H9 (cell line): ENCODE data around the gene BIRC6. TPM values are rescaled to one million over a fixed set of nuclear protein-coding genes. Genes with fewer than 3 reads are reported as not detected.

Source experiments
- DNase-seq: peaks from one replicate; pipeline ENCODE4 v3.0.0-alpha.2; 2017
- H2AFZ ChIP-seq: one replicate; pipeline ENCODE4 v1.6.1; 2013; ENCODE audit warnings: mild to moderate bottlenecking, low read length, control low read depth, moderate library complexity
- H2AK5ac ChIP-seq: 2 replicates; pipeline ENCODE4 v1.6.1; 2013; ENCODE audit warnings: low read length, control low read depth, mixed read lengths; ENCODE audit not compliant: insufficient read length
- H2BK120ac ChIP-seq: one replicate; pipeline ENCODE4 v1.6.1; 2013; ENCODE audit warnings: low read depth, mild to moderate bottlenecking, low read length, control low read depth, inconsistent platforms; ENCODE audit not compliant: poor library complexity, severe bottlenecking
- H2BK12ac ChIP-seq: 2 replicates; pipeline ENCODE4 v1.6.1; 2013; ENCODE audit warnings: low read length, control low read depth, mixed read lengths, low read depth; ENCODE audit not compliant: insufficient read length
- H2BK15ac ChIP-seq: 2 replicates; pipeline ENCODE4 v1.6.1; 2013; ENCODE audit warnings: low read depth, low read length, control low read depth
- H2BK20ac ChIP-seq: one replicate; pipeline ENCODE4 v1.6.1; 2013; ENCODE audit warnings: low read depth, mild to moderate bottlenecking, low read length, control low read depth, inconsistent platforms; ENCODE audit not compliant: poor library complexity, severe bottlenecking
- H2BK5ac ChIP-seq: 2 replicates; pipeline ENCODE4 v1.6.1; 2013; ENCODE audit warnings: low read length, control low read depth, mixed read lengths; ENCODE audit not compliant: insufficient read length
- H3K14ac ChIP-seq: 2 replicates; pipeline ENCODE4 v1.6.1; 2013; ENCODE audit warnings: low read length, control low read depth; ENCODE audit not compliant: insufficient read depth
- H3K18ac ChIP-seq: 2 replicates; pipeline ENCODE4 v1.6.1; 2013; ENCODE audit warnings: low read depth, mild to moderate bottlenecking, mixed read lengths, low read length, control low read depth; ENCODE audit not compliant: insufficient read length
- H3K23ac ChIP-seq: 2 replicates; pipeline ENCODE4 v1.6.1; 2013; ENCODE audit warnings: low read length, control low read depth, mixed read lengths, low read depth; ENCODE audit not compliant: insufficient read length
- H3K23me2 ChIP-seq: 2 replicates; pipeline ENCODE4 v1.6.1; 2013; ENCODE audit warnings: low read depth, mild to moderate bottlenecking, mixed read lengths, low read length, control low read depth; ENCODE audit not compliant: insufficient read length, poor library complexity, severe bottlenecking
- H3K27ac ChIP-seq: 2 replicates; pipeline ENCODE4 v1.5.1; 2013; ENCODE audit warnings: low read length, control low read depth, mixed read lengths, low read depth; ENCODE audit not compliant: insufficient read length
- H3K27me3 ChIP-seq: 2 replicates; pipeline ENCODE4 v1.6.1; 2013; ENCODE audit warnings: low read length, control low read depth, inconsistent platforms; ENCODE audit not compliant: insufficient read depth
- H3K4ac ChIP-seq: 2 replicates; pipeline ENCODE4 v1.6.1; 2013; ENCODE audit warnings: low read depth, mild to moderate bottlenecking, control low read depth, inconsistent platforms, low read length, moderate library complexity
- H3K4me1 ChIP-seq: 2 replicates; pipeline ENCODE4 v1.6.1; 2013; ENCODE audit warnings: low read length, control low read depth, inconsistent platforms; ENCODE audit not compliant: insufficient read depth
- H3K4me2 ChIP-seq: 2 replicates; pipeline ENCODE4 v1.6.1; 2013; ENCODE audit warnings: low read length, control low read depth, mixed read lengths; ENCODE audit not compliant: insufficient read length, insufficient read depth
- H3K56ac ChIP-seq: 2 replicates; pipeline ENCODE4 v1.6.1; 2013; ENCODE audit warnings: low read depth, mild to moderate bottlenecking, mixed read lengths, low read length, control low read depth; ENCODE audit not compliant: insufficient read length
- H3K79me1 ChIP-seq: 2 replicates; pipeline ENCODE4 v1.6.1; 2013; ENCODE audit warnings: low read depth, mild to moderate bottlenecking, moderate library complexity, low read length, control low read depth, inconsistent platforms; ENCODE audit not compliant: insufficient read depth, poor library complexity, severe bottlenecking
- H3K79me2 ChIP-seq: 2 replicates; pipeline ENCODE4 v1.6.1; 2013; ENCODE audit warnings: low read length, control low read depth, inconsistent platforms; ENCODE audit not compliant: insufficient read depth
- H3K9ac ChIP-seq: 2 replicates; pipeline ENCODE4 v1.6.1; 2013; ENCODE audit warnings: low read length, control low read depth, mixed read lengths; ENCODE audit not compliant: insufficient read length; ENCODE audit errors: extremely low read depth
- H3K9me3 ChIP-seq: one replicate; pipeline ENCODE4 v1.6.1; 2013; ENCODE audit warnings: low read depth, low read length, inconsistent platforms; ENCODE audit not compliant: control insufficient read depth
- H3T11ph ChIP-seq: one replicate; pipeline ENCODE4 v1.6.1; 2013; ENCODE audit warnings: mild to moderate bottlenecking, low read length, control low read depth, inconsistent platforms
- H4K20me1 ChIP-seq: one replicate; pipeline ENCODE4 v1.6.1; 2013; ENCODE audit not compliant: control insufficient read depth, insufficient read length, insufficient read depth
- H4K5ac ChIP-seq: 2 replicates; pipeline ENCODE4 v1.6.1; 2013; ENCODE audit warnings: low read depth, mild to moderate bottlenecking, mixed read lengths, low read length, control low read depth; ENCODE audit not compliant: insufficient read length
- H4K8ac ChIP-seq: replicated peaks from 2 replicates; pipeline ENCODE4 v1.6.1; 2013; ENCODE audit warnings: low read length, control low read depth, mixed read lengths, low read depth; ENCODE audit not compliant: insufficient read length
- H4K91ac ChIP-seq: 2 replicates; pipeline ENCODE4 v1.6.1; 2013; ENCODE audit warnings: low read depth, mild to moderate bottlenecking, moderate library complexity, mixed read lengths, low read length, control low read depth; ENCODE audit not compliant: insufficient read length
- H3K27ac Mint-ChIP-seq, 3 experiments: 2 replicates in 2 of 3; 3 replicates in 1 of 3; pipeline ENCODE4 v1.8.0; 2020 to 2021; ENCODE audit warnings: mixed read lengths in 3 of 3, mild to moderate bottlenecking in 1 of 3, moderate library complexity in 1 of 3
- H3K27me3 Mint-ChIP-seq: 2 replicates; pipeline ENCODE4 v1.8.0; 2021; ENCODE audit warnings: low read depth, mild to moderate bottlenecking, moderate library complexity, mixed read lengths
- H3K36me3 Mint-ChIP-seq, 3 experiments: 2 replicates in 2 of 3; 3 replicates in 1 of 3; pipeline ENCODE4 v1.8.0; 2020 to 2021; ENCODE audit warnings: low read depth in 3 of 3, mixed read lengths in 3 of 3; ENCODE audit not compliant: insufficient read depth in 1 of 3
- H3K4me1 Mint-ChIP-seq, 2 experiments: 2 replicates each; pipeline ENCODE4 v1.8.0; 2020; ENCODE audit warnings: mixed read lengths in 2 of 2
- H3K4me3 Mint-ChIP-seq, 2 experiments: 2 replicates in 1 of 2; 3 replicates in 1 of 2; pipeline ENCODE4 v1.8.0; 2020 to 2021; ENCODE audit warnings: mild to moderate bottlenecking in 2 of 2, mixed read lengths in 2 of 2, moderate library complexity in 1 of 2
- H3K9me3 Mint-ChIP-seq, 2 experiments: 2 replicates in 1 of 2; 3 replicates in 1 of 2; pipeline ENCODE4 v1.8.0; 2020; ENCODE audit warnings: mild to moderate bottlenecking in 2 of 2, mixed read lengths in 2 of 2, moderate library complexity in 1 of 2
- CTCF ChIP-seq: fragments of 200-600 bp; sonication (generic); conservative IDR thresholded peaks from 3 replicates; pipeline ENCODE4 v1.8.0; 2021; ENCODE audit warnings: antibody characterized with exemption, mild to moderate bottlenecking
- total RNA-seq: library from RNA; stranded (reverse); gene quantifications from 2 replicates; pipeline ENCODE4 v1.2.1, GENCODE V29; 2021

BIRC6 gene
- total RNA-seq, 1 experiment from 2014 or later: 78.8 TPM

- Histone ChIP-seq H2BK5ac (no peak overlapping the region), H3K4me2 (no peak overlapping the region), H3K18ac (no peak overlapping the region), H3K56ac (no peak overlapping the region), H3K9me3 (no peaks in the 10 kb centered on the region), H4K8ac (no peak overlapping the region), H3K9ac (no peak overlapping the region), H2AK5ac (no peak overlapping the region), H4K91ac (no peak overlapping the region), H3T11ph (no peak overlapping the region), H4K5ac (no peak overlapping the region), H3K23ac (no peak overlapping the region), H3K79me2 (no peaks in the 10 kb centered on the region), H2BK15ac (no peak overlapping the region), H3K23me2 (no peaks in the 10 kb centered on the region), H3K79me1 (peaks cover 3% of the 10 kb centered on the region), H3K4me1 (no peaks in the 10 kb centered on the region), H2BK12ac (no peak overlapping the region), H3K27me3 (no peaks in the 10 kb centered on the region), H3K4ac (no peak overlapping the region), H3K27ac (no peak overlapping the region), H2BK20ac (no peak overlapping the region), H2AFZ (no peak overlapping the region), H2BK120ac (no peak overlapping the region), H4K20me1 (no peaks in the 10 kb centered on the region), H3K14ac (no peak overlapping the region)
- TF ChIP-seq CTCF: no peak
- Mint-ChIP-seq H3K27me3 (no peaks in the 10 kb centered on the region), H3K4me1 (no peaks in the 10 kb centered on the region), H3K9me3 (no peaks in the 10 kb centered on the region), H3K4me3 (no peak overlapping the region), H3K36me3 (peaks cover 3 to 19% (median 16%) of the 10 kb centered on the region in 3 experiments; a peak in 6 of 7 replicates), H3K27ac (no peak overlapping the region)
- no peak for DNase-seq
These were observed 45.3 kb downstream of the BIRC6 start for GRCh38 chr2:32402091-32402490.
